ENCODE results near the gene STK17A.
A peak's percentile ranks its signal among the peaks of the same experiment; 100 is the strongest.

The STK17A gene

DNA sequence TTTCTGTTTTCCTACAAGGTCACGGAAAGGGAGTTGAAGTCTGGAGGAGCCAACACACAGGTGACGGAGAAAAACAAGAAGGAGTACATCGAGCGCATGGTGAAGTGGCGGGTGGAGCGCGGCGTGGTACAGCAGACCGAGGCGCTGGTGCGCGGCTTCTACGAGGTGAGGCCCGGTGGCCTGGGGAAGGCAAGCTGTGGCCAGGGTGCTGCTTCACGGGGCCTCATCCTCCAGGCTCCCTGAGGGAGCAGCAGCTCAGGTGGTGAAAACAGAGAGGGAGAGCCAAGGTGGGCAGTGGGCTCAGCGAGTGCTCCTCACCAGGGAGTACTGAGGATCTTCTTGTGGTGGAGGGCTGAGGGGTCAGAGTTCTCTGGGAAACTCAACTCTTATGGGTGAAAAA, 32.5 kb upstream of the STK17A start:
- Histone ChIP-seq H3F3A (ENCODE audit: low read depth) (no peaks in the 10 kb centered on the region), H3K4me1 (ENCODE audit: insufficient read depth, low read length, poor library complexity, severe bottlenecking) (peaks cover 13% of the 10 kb centered on the region), H3K27me3 (ENCODE audit: insufficient read depth, low read length, poor library complexity, severe bottlenecking) (no peaks in the 10 kb centered on the region), H4K20me1 (ENCODE audit: insufficient read depth, low read length, poor library complexity, severe bottlenecking) (no peaks in the 10 kb centered on the region), H2AFZ (ENCODE audit: low read length) (no peak overlapping the region), H3K9me2 (replicated peaks; ENCODE audit: low read depth, low read length) (no peaks in the 10 kb centered on the region), H3K79me2 (ENCODE audit: insufficient read depth, low read length) (no peaks in the 10 kb centered on the region), H3K9ac (ENCODE audit: low read depth, low read length, poor library complexity, severe bottlenecking) (no peak overlapping the region), H3K4me3 (ENCODE audit: low read length, poor library complexity, severe bottlenecking) (no peak overlapping the region), H3K36me3 (ENCODE audit: insufficient read depth, low read length) (no peaks in the 10 kb centered on the region), H3K9me3 (ENCODE audit: insufficient read depth, low read depth, low read length) (no peaks in the 10 kb centered on the region), H3K4me2 (ENCODE audit: low read depth, low read length, poor library complexity, severe bottlenecking) (no peak overlapping the region)
- TF ChIP-seq EZH2phosphoT487 (IDR thresholded peaks at IDR 0.05; ENCODE audit: borderline replicate concordance): no peak
- TF ChIP-seq, protein P1, sequence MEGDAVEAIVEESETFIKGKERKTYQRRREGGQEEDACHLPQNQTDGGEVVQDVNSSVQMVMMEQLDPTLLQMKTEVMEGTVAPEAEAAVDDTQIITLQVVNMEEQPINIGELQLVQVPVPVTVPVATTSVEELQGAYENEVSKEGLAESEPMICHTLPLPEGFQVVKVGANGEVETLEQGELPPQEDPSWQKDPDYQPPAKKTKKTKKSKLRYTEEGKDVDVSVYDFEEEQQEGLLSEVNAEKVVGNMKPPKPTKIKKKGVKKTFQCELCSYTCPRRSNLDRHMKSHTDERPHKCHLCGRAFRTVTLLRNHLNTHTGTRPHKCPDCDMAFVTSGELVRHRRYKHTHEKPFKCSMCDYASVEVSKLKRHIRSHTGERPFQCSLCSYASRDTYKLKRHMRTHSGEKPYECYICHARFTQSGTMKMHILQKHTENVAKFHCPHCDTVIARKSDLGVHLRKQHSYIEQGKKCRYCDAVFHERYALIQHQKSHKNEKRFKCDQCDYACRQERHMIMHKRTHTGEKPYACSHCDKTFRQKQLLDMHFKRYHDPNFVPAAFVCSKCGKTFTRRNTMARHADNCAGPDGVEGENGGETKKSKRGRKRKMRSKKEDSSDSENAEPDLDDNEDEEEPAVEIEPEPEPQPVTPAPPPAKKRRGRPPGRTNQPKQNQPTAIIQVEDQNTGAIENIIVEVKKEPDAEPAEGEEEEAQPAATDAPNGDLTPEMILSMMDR (conservative IDR thresholded peaks at IDR 0.05; ENCODE audit: low read length): no peak

DNA sequence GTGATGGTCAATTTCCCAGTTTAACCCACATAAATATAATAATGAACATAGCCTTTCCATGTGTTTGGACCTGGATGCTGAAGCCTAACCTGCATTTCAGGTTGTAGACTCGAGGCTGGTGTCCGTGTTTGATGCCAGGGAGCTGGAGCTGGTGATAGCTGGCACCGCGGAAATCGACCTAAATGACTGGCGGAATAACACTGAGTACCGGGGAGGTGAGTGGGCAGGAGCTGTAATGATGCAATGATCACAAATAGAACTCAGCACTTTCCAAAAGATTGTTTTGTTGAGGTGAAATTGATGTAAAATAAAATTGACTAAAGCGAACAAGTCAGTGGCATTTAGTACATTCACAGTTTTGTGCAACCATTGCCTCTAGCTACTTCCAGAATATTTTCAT, 30.8 kb upstream of the STK17A start:
- no peaks in the 10 kb centered on the region for H4K20me1 ChIP-seq (ENCODE audit: insufficient read depth, low read length, poor library complexity, severe bottlenecking)
- no peak overlapping the region for H3K9ac ChIP-seq (ENCODE audit: low read depth, low read length, poor library complexity, severe bottlenecking)
- H3K79me2 ChIP-seq (ENCODE audit: insufficient read depth, low read length): no peaks in the 10 kb centered on the region
- H3K9me3 ChIP-seq (ENCODE audit: insufficient read depth, low read depth, low read length): no peaks in the 10 kb centered on the region
- TF ChIP-seq EZH2phosphoT487 (IDR thresholded peaks at IDR 0.05; ENCODE audit: borderline replicate concordance): no peak
- TF ChIP-seq, protein P1 (conservative IDR thresholded peaks at IDR 0.05; ENCODE audit: low read length): no peak
- no peaks in the 10 kb centered on the region for H3K27me3 ChIP-seq (ENCODE audit: insufficient read depth, low read length, poor library complexity, severe bottlenecking)
- H3K4me1 ChIP-seq (ENCODE audit: insufficient read depth, low read length, poor library complexity, severe bottlenecking): peaks cover 16% of the 10 kb centered on the region
- H3F3A ChIP-seq (ENCODE audit: low read depth): no peaks in the 10 kb centered on the region
- H3K9me2 ChIP-seq (replicated peaks; ENCODE audit: low read depth, low read length): no peaks in the 10 kb centered on the region
- no peak overlapping the region for H3K4me3 ChIP-seq (ENCODE audit: low read length, poor library complexity, severe bottlenecking)
- no peak overlapping the region for H3K4me2 ChIP-seq (ENCODE audit: low read depth, low read length, poor library complexity, severe bottlenecking)
- no peaks in the 10 kb centered on the region for H3K36me3 ChIP-seq (ENCODE audit: insufficient read depth, low read length)
- no peak overlapping the region for H2AFZ ChIP-seq (ENCODE audit: low read length)

- Histone ChIP-seq H3K9me2 (replicated peaks; ENCODE audit: low read depth, low read length) (no peaks in the 10 kb centered on the region), H3K4me3 (ENCODE audit: low read length, poor library complexity, severe bottlenecking) (no peak overlapping the region), H3K9me3 (ENCODE audit: insufficient read depth, low read depth, low read length) (no peaks in the 10 kb centered on the region), H3K9ac (ENCODE audit: low read depth, low read length, poor library complexity, severe bottlenecking) (peak overlapping the region; percentile 7), H3K4me2 (ENCODE audit: low read depth, low read length, poor library complexity, severe bottlenecking) (peak overlapping the region; percentile 22), H4K20me1 (ENCODE audit: insufficient read depth, low read length, poor library complexity, severe bottlenecking) (no peaks in the 10 kb centered on the region), H2AFZ (ENCODE audit: low read length) (peak overlapping the region; percentile 53), H3K79me2 (ENCODE audit: insufficient read depth, low read length) (no peaks in the 10 kb centered on the region), H3K4me1 (ENCODE audit: insufficient read depth, low read length, poor library complexity, severe bottlenecking) (peaks cover 20% of the 10 kb centered on the region), H3F3A (ENCODE audit: low read depth) (no peaks in the 10 kb centered on the region), H3K36me3 (ENCODE audit: insufficient read depth, low read length) (no peaks in the 10 kb centered on the region), H3K27me3 (ENCODE audit: insufficient read depth, low read length, poor library complexity, severe bottlenecking) (no peaks in the 10 kb centered on the region)
- TF ChIP-seq EZH2phosphoT487 (IDR thresholded peaks at IDR 0.05; ENCODE audit: borderline replicate concordance): no peak
- TF ChIP-seq, protein P1 (conservative IDR thresholded peaks at IDR 0.05; ENCODE audit: low read length): no peak
Observed at GRCh38 chr7:43553999-43554398, 28.9 kb upstream of the STK17A start.
